Prostate gland (tissue), 2 donors: Measurements from ENCODE around the gene TJAP1.

Experiments
- CTCF ChIP-seq, 4 experiments: fragments of 200-600 bp in 2 of 4; fragments of 450-650 bp in 2 of 4; sonication (generic) in 2 of 4; IDR thresholded peaks; 1 replicate in 3 of 4; 2 replicates in 1 of 4; pipeline ENCODE4 v1.5.1; 2016 to 2019; ENCODE audit warnings: antibody characterized with exemption in 4 of 4, mild to moderate bottlenecking in 2 of 4, moderate library complexity in 2 of 4
- POLR2A ChIP-seq: fragments of 450-650 bp; IDR thresholded peaks from one replicate; pipeline ENCODE4 v1.6.1; 2016; ENCODE audit warnings: antibody characterized with exemption, mild to moderate bottlenecking
- POLR2AphosphoS5 ChIP-seq: sonication (generic); formaldehyde crosslinking; IDR thresholded peaks from one replicate; pipeline ENCODE4 v1.6.1; 2017; ENCODE audit warnings: antibody characterized with exemption

GRCh38 chr6:43504756-43505593 is 27.6 kb downstream of the TJAP1 start:
- TF ChIP-seq CTCF (IDR thresholded peaks at IDR 0.05), result no peak
- TF ChIP-seq POLR2A, result no peak
- no peak for TF ChIP-seq POLR2AphosphoS5
